Lower leg skin (tissue), 3 donors: ENCODE measurements around the gene TMEM119.

Source experiments
- CTCF ChIP-seq, 3 donors: fragments of 450-650 bp; IDR thresholded peaks; one replicate each; pipeline ENCODE4 v1.5.1; 2016; ENCODE audit warnings: antibody characterized with exemption in 3 of 3, mild to moderate bottlenecking in 3 of 3, moderate library complexity in 2 of 3
- POLR2A ChIP-seq, 2 donors: fragments of 450-650 bp; IDR thresholded peaks; one replicate each; pipeline ENCODE4 v1.6.1; 2016 to 2017; ENCODE audit warnings: antibody characterized with exemption in 2 of 2, mild to moderate bottlenecking in 1 of 2, moderate library complexity in 1 of 2

GRCh38 chr12:108622421-108622820 lies 24.5 kb upstream of the TMEM119 start:
- TF ChIP-seq CTCF (IDR thresholded peaks at IDR 0.05) (no peak), POLR2A (IDR thresholded peaks at IDR 0.05) (no peak)
